ENCODE results near the gene MCTP2.

MCTP2 gene

GRCh38 chr15:94290730-94291129, 59.4 kb downstream of the MCTP2 start:
- H3K4me1 ChIP-seq (ENCODE audit: control insufficient read depth, insufficient read depth, low read length), result peaks cover 6% of the 10 kb centered on the region
- H3K9me3 ChIP-seq (ENCODE audit: control insufficient read depth, insufficient read depth, low read length), result no peaks in the 10 kb centered on the region
- no peaks in the 10 kb centered on the region for H3K36me3 ChIP-seq (ENCODE audit: control insufficient read depth, insufficient read depth, low read length)
- no peaks in the 10 kb centered on the region for H3K27me3 ChIP-seq (ENCODE audit: control insufficient read depth, insufficient read depth, low read length)
- H3K9ac ChIP-seq (ENCODE audit: low read depth, low read length), result no peak overlapping the region
- H3K4me3 ChIP-seq (ENCODE audit: low read depth, low read length), result no peak overlapping the region

GRCh38 chr15:94293411-94294402, 62.3 kb downstream of the MCTP2 start:
- Histone ChIP-seq H3K9ac (ENCODE audit: low read depth, low read length) (no peak overlapping the region), H3K4me1 (ENCODE audit: control insufficient read depth, insufficient read depth, low read length) (no peaks in the 10 kb centered on the region), H3K27me3 (ENCODE audit: control insufficient read depth, insufficient read depth, low read length) (no peaks in the 10 kb centered on the region), H3K36me3 (ENCODE audit: control insufficient read depth, insufficient read depth, low read length) (no peaks in the 10 kb centered on the region), H3K9me3 (ENCODE audit: control insufficient read depth, insufficient read depth, low read length) (no peaks in the 10 kb centered on the region), H3K4me3 (ENCODE audit: low read depth, low read length) (no peak overlapping the region)

GRCh38 chr15:94294556-94294955, 63.2 kb downstream of the MCTP2 start:
- H3K9ac ChIP-seq (ENCODE audit: low read depth, low read length), result no peak overlapping the region
- no peak overlapping the region for H3K4me3 ChIP-seq (ENCODE audit: low read depth, low read length)
- no peaks in the 10 kb centered on the region for H3K36me3 ChIP-seq (ENCODE audit: control insufficient read depth, insufficient read depth, low read length)
- H3K4me1 ChIP-seq (ENCODE audit: control insufficient read depth, insufficient read depth, low read length), result no peaks in the 10 kb centered on the region
- H3K27me3 ChIP-seq (ENCODE audit: control insufficient read depth, insufficient read depth, low read length), result no peaks in the 10 kb centered on the region
- H3K9me3 ChIP-seq (ENCODE audit: control insufficient read depth, insufficient read depth, low read length), result no peaks in the 10 kb centered on the region

GRCh38 chr15:94295275-94295674, 63.9 kb downstream of the MCTP2 start:
- H3K4me1 ChIP-seq (ENCODE audit: control insufficient read depth, insufficient read depth, low read length), result no peaks in the 10 kb centered on the region
- no peaks in the 10 kb centered on the region for H3K27me3 ChIP-seq (ENCODE audit: control insufficient read depth, insufficient read depth, low read length)
- no peaks in the 10 kb centered on the region for H3K9me3 ChIP-seq (ENCODE audit: control insufficient read depth, insufficient read depth, low read length)
- H3K9ac ChIP-seq (ENCODE audit: low read depth, low read length), result no peak overlapping the region
- H3K36me3 ChIP-seq (ENCODE audit: control insufficient read depth, insufficient read depth, low read length), result no peaks in the 10 kb centered on the region
- H3K4me3 ChIP-seq (ENCODE audit: low read depth, low read length), result no peak overlapping the region

- no peak overlapping the region for H3K4me3 ChIP-seq (ENCODE audit: low read depth, low read length)
- no peaks in the 10 kb centered on the region for H3K27me3 ChIP-seq (ENCODE audit: control insufficient read depth, insufficient read depth, low read length)
- no peak overlapping the region for H3K9ac ChIP-seq (ENCODE audit: low read depth, low read length)
- no peaks in the 10 kb centered on the region for H3K9me3 ChIP-seq (ENCODE audit: control insufficient read depth, insufficient read depth, low read length)
- H3K36me3 ChIP-seq (ENCODE audit: control insufficient read depth, insufficient read depth, low read length), result no peaks in the 10 kb centered on the region
- no peaks in the 10 kb centered on the region for H3K4me1 ChIP-seq (ENCODE audit: control insufficient read depth, insufficient read depth, low read length)
These were observed 65.4 kb downstream of the MCTP2 start for GRCh38 chr15:94296717-94297116.

- no peak overlapping the region for H3K4me3 ChIP-seq (ENCODE audit: low read depth, low read length)
- no peaks in the 10 kb centered on the region for H3K36me3 ChIP-seq (ENCODE audit: control insufficient read depth, insufficient read depth, low read length)
- no peak overlapping the region for H3K9ac ChIP-seq (ENCODE audit: low read depth, low read length)
- H3K4me1 ChIP-seq (ENCODE audit: control insufficient read depth, insufficient read depth, low read length), result no peaks in the 10 kb centered on the region
- no peaks in the 10 kb centered on the region for H3K9me3 ChIP-seq (ENCODE audit: control insufficient read depth, insufficient read depth, low read length)
- H3K27me3 ChIP-seq (ENCODE audit: control insufficient read depth, insufficient read depth, low read length), result no peaks in the 10 kb centered on the region
These were observed 66.2 kb downstream of the MCTP2 start for GRCh38 chr15:94297558-94297957.

GRCh38 chr15:94298364-94298763, 67.0 kb downstream of the MCTP2 start:
- Histone ChIP-seq H3K9me3 (ENCODE audit: control insufficient read depth, insufficient read depth, low read length) (no peaks in the 10 kb centered on the region), H3K4me1 (ENCODE audit: control insufficient read depth, insufficient read depth, low read length) (no peaks in the 10 kb centered on the region), H3K4me3 (ENCODE audit: low read depth, low read length) (no peak overlapping the region), H3K9ac (ENCODE audit: low read depth, low read length) (no peak overlapping the region), H3K36me3 (ENCODE audit: control insufficient read depth, insufficient read depth, low read length) (no peaks in the 10 kb centered on the region), H3K27me3 (ENCODE audit: control insufficient read depth, insufficient read depth, low read length) (no peaks in the 10 kb centered on the region)

GRCh38 chr15:94300612-94301011, 69.3 kb downstream of the MCTP2 start:
- Histone ChIP-seq H3K4me1 (ENCODE audit: control insufficient read depth, insufficient read depth, low read length) (no peaks in the 10 kb centered on the region), H3K36me3 (ENCODE audit: control insufficient read depth, insufficient read depth, low read length) (no peaks in the 10 kb centered on the region), H3K9ac (ENCODE audit: low read depth, low read length) (no peak overlapping the region), H3K27me3 (ENCODE audit: control insufficient read depth, insufficient read depth, low read length) (no peaks in the 10 kb centered on the region), H3K4me3 (ENCODE audit: low read depth, low read length) (no peak overlapping the region), H3K9me3 (ENCODE audit: control insufficient read depth, insufficient read depth, low read length) (no peaks in the 10 kb centered on the region)

GRCh38 chr15:94305133-94305532, 73.8 kb downstream of the MCTP2 start:
- Histone ChIP-seq H3K36me3 (ENCODE audit: control insufficient read depth, insufficient read depth, low read length) (no peaks in the 10 kb centered on the region), H3K4me3 (ENCODE audit: low read depth, low read length) (no peak overlapping the region), H3K9ac (ENCODE audit: low read depth, low read length) (no peak overlapping the region), H3K9me3 (ENCODE audit: control insufficient read depth, insufficient read depth, low read length) (no peaks in the 10 kb centered on the region), H3K4me1 (ENCODE audit: control insufficient read depth, insufficient read depth, low read length) (no peaks in the 10 kb centered on the region), H3K27me3 (ENCODE audit: control insufficient read depth, insufficient read depth, low read length) (no peaks in the 10 kb centered on the region)

- no peak overlapping the region for H3K4me3 ChIP-seq (ENCODE audit: low read depth, low read length)
- no peaks in the 10 kb centered on the region for H3K4me1 ChIP-seq (ENCODE audit: control insufficient read depth, insufficient read depth, low read length)
- no peaks in the 10 kb centered on the region for H3K27me3 ChIP-seq (ENCODE audit: control insufficient read depth, insufficient read depth, low read length)
- no peak overlapping the region for H3K9ac ChIP-seq (ENCODE audit: low read depth, low read length)
- no peaks in the 10 kb centered on the region for H3K36me3 ChIP-seq (ENCODE audit: control insufficient read depth, insufficient read depth, low read length)
- H3K9me3 ChIP-seq (ENCODE audit: control insufficient read depth, insufficient read depth, low read length), result no peaks in the 10 kb centered on the region
These were observed 75.6 kb downstream of the MCTP2 start for GRCh38 chr15:94306700-94307650.

GRCh38 chr15:94312946-94313345, 81.6 kb downstream of the MCTP2 start:
- H3K9me3 ChIP-seq (ENCODE audit: control insufficient read depth, insufficient read depth, low read length), result no peaks in the 10 kb centered on the region
- no peak overlapping the region for H3K4me3 ChIP-seq (ENCODE audit: low read depth, low read length)
- H3K4me1 ChIP-seq (ENCODE audit: control insufficient read depth, insufficient read depth, low read length), result peaks cover 3% of the 10 kb centered on the region
- no peaks in the 10 kb centered on the region for H3K27me3 ChIP-seq (ENCODE audit: control insufficient read depth, insufficient read depth, low read length)
- no peaks in the 10 kb centered on the region for H3K36me3 ChIP-seq (ENCODE audit: control insufficient read depth, insufficient read depth, low read length)
- no peak overlapping the region for H3K9ac ChIP-seq (ENCODE audit: low read depth, low read length)
